ENCODE data around the gene RRP36.

GRCh38 chr6:42984001-42984923 lies 37.2 kb upstream of the RRP36 start, which contains the start of gene PPP2R5D:
- TF ChIP-seq POLR2AphosphoS5 (IDR thresholded peaks at IDR 0.05; ENCODE audit: low read depth) = peak; percentile 68; the same call in 1 of the 2 replicates
- TF ChIP-seq, protein P1, sequence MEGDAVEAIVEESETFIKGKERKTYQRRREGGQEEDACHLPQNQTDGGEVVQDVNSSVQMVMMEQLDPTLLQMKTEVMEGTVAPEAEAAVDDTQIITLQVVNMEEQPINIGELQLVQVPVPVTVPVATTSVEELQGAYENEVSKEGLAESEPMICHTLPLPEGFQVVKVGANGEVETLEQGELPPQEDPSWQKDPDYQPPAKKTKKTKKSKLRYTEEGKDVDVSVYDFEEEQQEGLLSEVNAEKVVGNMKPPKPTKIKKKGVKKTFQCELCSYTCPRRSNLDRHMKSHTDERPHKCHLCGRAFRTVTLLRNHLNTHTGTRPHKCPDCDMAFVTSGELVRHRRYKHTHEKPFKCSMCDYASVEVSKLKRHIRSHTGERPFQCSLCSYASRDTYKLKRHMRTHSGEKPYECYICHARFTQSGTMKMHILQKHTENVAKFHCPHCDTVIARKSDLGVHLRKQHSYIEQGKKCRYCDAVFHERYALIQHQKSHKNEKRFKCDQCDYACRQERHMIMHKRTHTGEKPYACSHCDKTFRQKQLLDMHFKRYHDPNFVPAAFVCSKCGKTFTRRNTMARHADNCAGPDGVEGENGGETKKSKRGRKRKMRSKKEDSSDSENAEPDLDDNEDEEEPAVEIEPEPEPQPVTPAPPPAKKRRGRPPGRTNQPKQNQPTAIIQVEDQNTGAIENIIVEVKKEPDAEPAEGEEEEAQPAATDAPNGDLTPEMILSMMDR (IDR thresholded peaks at IDR 0.05; ENCODE audit: insufficient read depth, low read length) = no peak

Data from HL-60 (cell line).